ENCODE data around the gene EXTL1.

EXTL1 gene

GRCh38 chr1:26066160-26066559, 44.6 kb downstream of the EXTL1 start:
- TF ChIP-seq, protein P1, sequence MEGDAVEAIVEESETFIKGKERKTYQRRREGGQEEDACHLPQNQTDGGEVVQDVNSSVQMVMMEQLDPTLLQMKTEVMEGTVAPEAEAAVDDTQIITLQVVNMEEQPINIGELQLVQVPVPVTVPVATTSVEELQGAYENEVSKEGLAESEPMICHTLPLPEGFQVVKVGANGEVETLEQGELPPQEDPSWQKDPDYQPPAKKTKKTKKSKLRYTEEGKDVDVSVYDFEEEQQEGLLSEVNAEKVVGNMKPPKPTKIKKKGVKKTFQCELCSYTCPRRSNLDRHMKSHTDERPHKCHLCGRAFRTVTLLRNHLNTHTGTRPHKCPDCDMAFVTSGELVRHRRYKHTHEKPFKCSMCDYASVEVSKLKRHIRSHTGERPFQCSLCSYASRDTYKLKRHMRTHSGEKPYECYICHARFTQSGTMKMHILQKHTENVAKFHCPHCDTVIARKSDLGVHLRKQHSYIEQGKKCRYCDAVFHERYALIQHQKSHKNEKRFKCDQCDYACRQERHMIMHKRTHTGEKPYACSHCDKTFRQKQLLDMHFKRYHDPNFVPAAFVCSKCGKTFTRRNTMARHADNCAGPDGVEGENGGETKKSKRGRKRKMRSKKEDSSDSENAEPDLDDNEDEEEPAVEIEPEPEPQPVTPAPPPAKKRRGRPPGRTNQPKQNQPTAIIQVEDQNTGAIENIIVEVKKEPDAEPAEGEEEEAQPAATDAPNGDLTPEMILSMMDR (IDR thresholded peaks at IDR 0.05; ENCODE audit: extremely low read depth, missing control alignments): no peak
- no peak for DNase-seq (ENCODE audit: low spot score)

GRCh38 chr1:26066857-26067256, 45.3 kb downstream of the EXTL1 start:
- DNase-seq (ENCODE audit: low spot score): no peak
- TF ChIP-seq, protein P1 (IDR thresholded peaks at IDR 0.05; ENCODE audit: extremely low read depth, missing control alignments): no peak

GRCh38 chr1:26067432-26067911, 45.9 kb downstream of the EXTL1 start, which contains the start of gene TRIM63:
TSS of gene TRIM63 (minus strand) at chr1:26067630. CDS start at chr1:26067494, 136 bp downstream.
- TF ChIP-seq, protein P1 (IDR thresholded peaks at IDR 0.05; ENCODE audit: extremely low read depth, missing control alignments): no peak
- DNase-seq (ENCODE audit: low spot score): no peak

DNA sequence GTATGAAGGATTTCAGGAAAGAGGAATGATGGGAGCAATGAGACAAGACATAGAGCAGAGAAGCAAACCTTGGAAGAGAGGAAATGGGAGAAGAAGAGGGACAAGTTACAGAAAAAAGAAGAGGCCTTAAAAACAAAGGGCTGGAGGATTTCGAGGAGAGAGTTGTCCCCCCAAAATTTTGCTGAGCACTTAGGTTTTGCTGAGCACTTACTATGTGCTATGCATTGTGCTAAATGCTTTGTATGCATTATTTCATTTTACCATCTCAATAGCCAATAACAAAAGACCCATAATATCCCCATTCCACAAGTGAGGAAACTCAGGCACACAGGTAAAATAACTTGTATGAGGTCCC, 48.3 kb downstream of the EXTL1 start:
- TF ChIP-seq, protein P1 (IDR thresholded peaks at IDR 0.05; ENCODE audit: extremely low read depth, missing control alignments): no peak

GRCh38 chr1:26070296-26070962, 48.9 kb downstream of the EXTL1 start:
- TF ChIP-seq, protein P1 (IDR thresholded peaks at IDR 0.05; ENCODE audit: extremely low read depth, missing control alignments): no peak
- no peak for DNase-seq (ENCODE audit: low spot score)

More for the DNA sequence above, 48.3 kb downstream of the EXTL1 start:
- DNase-seq (ENCODE audit: low spot score): no peak

GRCh38 chr1:26070963-26071342, 49.4 kb downstream of the EXTL1 start:
- TF ChIP-seq, protein P1 (IDR thresholded peaks at IDR 0.05; ENCODE audit: extremely low read depth, missing control alignments): no peak
- no peak for DNase-seq (ENCODE audit: low spot score)

DNA sequence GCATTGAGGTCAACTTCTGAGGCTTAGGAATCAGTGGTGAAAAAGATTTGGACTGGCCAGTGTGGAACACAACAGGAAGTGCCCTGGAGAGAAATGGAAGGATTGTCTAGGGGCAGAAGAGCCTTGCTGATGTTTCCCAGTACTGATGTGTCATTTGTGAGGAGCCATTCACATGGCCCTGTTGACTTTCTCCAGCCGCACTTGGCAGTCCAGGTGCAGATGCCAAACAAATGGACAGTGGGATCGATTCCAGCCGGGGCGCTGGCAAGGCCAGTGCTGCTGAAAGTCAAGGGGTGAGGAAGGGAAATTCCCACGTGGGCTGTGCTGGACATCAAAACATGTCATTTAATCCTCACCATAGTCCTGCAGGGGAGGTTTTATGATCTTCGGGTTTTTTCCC, 50.7 kb downstream of the EXTL1 start:
- no peak for DNase-seq (ENCODE audit: low spot score)
- TF ChIP-seq, protein P1 (IDR thresholded peaks at IDR 0.05; ENCODE audit: extremely low read depth, missing control alignments): no peak
